ENCODE results near the gene MCF2L.

Gene MCF2L

DNA sequence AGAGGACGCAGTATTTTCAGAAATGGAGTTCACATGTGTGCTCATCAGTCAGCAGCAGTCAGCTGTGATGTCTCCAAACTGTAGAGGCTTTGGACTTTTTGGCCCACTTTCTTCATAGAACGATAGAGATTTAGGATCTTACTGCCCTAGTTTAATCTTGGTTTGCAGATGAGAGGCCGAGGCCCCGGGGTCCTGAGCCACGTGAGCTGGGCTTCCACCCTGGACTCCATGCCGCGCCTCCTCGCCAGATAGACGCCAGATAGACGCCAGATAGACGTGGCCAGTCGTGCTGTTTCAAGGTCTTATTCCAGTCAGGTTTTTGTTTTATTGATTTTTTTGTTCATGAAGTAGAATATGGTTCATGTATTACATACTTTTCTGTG lies 11.7 kb upstream of the MCF2L start:
- Histone ChIP-seq H4K20me1 (ENCODE audit: insufficient read depth, low read length) (no peaks in the 10 kb centered on the region), H3K4me2 (ENCODE audit: low read length) (no peak overlapping the region), H3K4me3 (ENCODE audit: low read length) (no peak overlapping the region), H3K36me3 (replicated peaks; ENCODE audit: low read depth, low read length) (no peaks in the 10 kb centered on the region), H3K27ac (ENCODE audit: low read length) (no peak overlapping the region), H3K9me3 (ENCODE audit: insufficient read depth, low read length) (no peaks in the 10 kb centered on the region), H3K4me1 (ENCODE audit: low read length) (no peaks in the 10 kb centered on the region), H3K27me3 (ENCODE audit: low read depth, low read length) (peaks cover 21% of the 10 kb centered on the region), H2AFZ (ENCODE audit: low read depth, low read length) (no peak overlapping the region), H3K9ac (ENCODE audit: low read length) (no peak overlapping the region), H3K79me2 (ENCODE audit: low read length) (no peaks in the 10 kb centered on the region)
- TF ChIP-seq, protein P1, sequence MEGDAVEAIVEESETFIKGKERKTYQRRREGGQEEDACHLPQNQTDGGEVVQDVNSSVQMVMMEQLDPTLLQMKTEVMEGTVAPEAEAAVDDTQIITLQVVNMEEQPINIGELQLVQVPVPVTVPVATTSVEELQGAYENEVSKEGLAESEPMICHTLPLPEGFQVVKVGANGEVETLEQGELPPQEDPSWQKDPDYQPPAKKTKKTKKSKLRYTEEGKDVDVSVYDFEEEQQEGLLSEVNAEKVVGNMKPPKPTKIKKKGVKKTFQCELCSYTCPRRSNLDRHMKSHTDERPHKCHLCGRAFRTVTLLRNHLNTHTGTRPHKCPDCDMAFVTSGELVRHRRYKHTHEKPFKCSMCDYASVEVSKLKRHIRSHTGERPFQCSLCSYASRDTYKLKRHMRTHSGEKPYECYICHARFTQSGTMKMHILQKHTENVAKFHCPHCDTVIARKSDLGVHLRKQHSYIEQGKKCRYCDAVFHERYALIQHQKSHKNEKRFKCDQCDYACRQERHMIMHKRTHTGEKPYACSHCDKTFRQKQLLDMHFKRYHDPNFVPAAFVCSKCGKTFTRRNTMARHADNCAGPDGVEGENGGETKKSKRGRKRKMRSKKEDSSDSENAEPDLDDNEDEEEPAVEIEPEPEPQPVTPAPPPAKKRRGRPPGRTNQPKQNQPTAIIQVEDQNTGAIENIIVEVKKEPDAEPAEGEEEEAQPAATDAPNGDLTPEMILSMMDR (IDR thresholded peaks at IDR 0.05; ENCODE audit: low read depth, low read length): no peak
- no peak for TF ChIP-seq EZH2phosphoT487 (IDR thresholded peaks at IDR 0.05; ENCODE audit: low read depth)

DNA sequence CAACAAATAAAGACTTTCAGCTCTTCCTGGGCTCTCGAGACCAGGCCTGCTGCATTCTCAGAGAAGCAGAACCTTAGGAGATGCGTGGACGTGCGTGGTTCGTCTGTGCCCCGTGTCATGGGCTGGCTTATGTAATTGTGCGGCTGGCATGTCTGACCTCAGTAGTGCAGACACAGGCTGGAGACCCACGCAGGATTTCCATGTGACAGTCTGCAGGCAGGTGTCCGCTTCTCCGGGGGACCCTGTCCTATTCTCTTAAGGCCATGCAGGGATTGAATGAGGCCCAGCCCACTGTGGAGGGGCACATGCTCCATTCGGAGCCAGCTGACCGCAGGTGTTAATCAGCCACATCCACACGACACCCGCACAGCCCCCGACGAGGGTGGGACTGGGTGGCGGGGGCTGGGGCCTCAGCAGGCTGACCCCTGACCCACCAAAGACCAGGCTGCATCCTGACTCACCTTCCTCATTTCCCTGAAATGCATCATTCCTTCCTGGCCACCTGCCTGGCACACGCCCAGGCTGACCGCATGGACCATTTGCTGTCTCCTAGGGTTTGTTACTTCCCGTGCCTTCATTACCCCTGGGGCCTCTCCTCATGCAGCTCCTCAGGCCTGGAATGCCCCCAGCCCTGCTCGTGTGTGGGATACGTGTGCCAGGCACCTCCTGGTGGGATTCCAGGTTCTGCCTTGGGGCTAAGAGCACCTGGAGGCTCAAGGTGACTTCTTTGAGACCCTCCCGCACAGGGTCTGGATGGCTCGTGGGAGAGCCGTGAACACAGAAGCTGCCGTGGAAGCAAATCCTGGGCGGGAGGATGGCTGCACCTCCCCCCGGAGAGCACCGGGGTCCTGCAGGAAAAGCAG lies 10.7 kb upstream of the MCF2L start:
- H2AFZ ChIP-seq (ENCODE audit: low read depth, low read length): no peak overlapping the region
- H3K27me3 ChIP-seq (ENCODE audit: low read depth, low read length): peaks cover 14% of the 10 kb centered on the region
- H3K9ac ChIP-seq (ENCODE audit: low read length): no peak overlapping the region
- no peaks in the 10 kb centered on the region for H3K36me3 ChIP-seq (replicated peaks; ENCODE audit: low read depth, low read length)
- no peaks in the 10 kb centered on the region for H3K9me3 ChIP-seq (ENCODE audit: insufficient read depth, low read length)
- TF ChIP-seq, protein P1 (IDR thresholded peaks at IDR 0.05; ENCODE audit: low read depth, low read length): no peak
- no peak for TF ChIP-seq EZH2phosphoT487 (IDR thresholded peaks at IDR 0.05; ENCODE audit: low read depth)
- no peaks in the 10 kb centered on the region for H4K20me1 ChIP-seq (ENCODE audit: insufficient read depth, low read length)
- no peak overlapping the region for H3K4me3 ChIP-seq (ENCODE audit: low read length)
- H3K79me2 ChIP-seq (ENCODE audit: low read length): no peaks in the 10 kb centered on the region
- no peak overlapping the region for H3K27ac ChIP-seq (ENCODE audit: low read length)
- no peaks in the 10 kb centered on the region for H3K4me1 ChIP-seq (ENCODE audit: low read length)
- H3K4me2 ChIP-seq (ENCODE audit: low read length): no peak overlapping the region

- H4K20me1 ChIP-seq (ENCODE audit: insufficient read depth, low read length): no peaks in the 10 kb centered on the region
- H3K27ac ChIP-seq (ENCODE audit: low read length): no peak overlapping the region
- H3K4me3 ChIP-seq (ENCODE audit: low read length): no peak overlapping the region
- no peak for TF ChIP-seq EZH2phosphoT487 (IDR thresholded peaks at IDR 0.05; ENCODE audit: low read depth)
- TF ChIP-seq, protein P1 (IDR thresholded peaks at IDR 0.05; ENCODE audit: low read depth, low read length): no peak
- peaks cover 12% of the 10 kb centered on the region for H3K27me3 ChIP-seq (ENCODE audit: low read depth, low read length)
- H3K36me3 ChIP-seq (replicated peaks; ENCODE audit: low read depth, low read length): no peaks in the 10 kb centered on the region
- no peaks in the 10 kb centered on the region for H3K9me3 ChIP-seq (ENCODE audit: insufficient read depth, low read length)
- no peak overlapping the region for H3K9ac ChIP-seq (ENCODE audit: low read length)
- no peak overlapping the region for H2AFZ ChIP-seq (ENCODE audit: low read depth, low read length)
- no peaks in the 10 kb centered on the region for H3K4me1 ChIP-seq (ENCODE audit: low read length)
- no peaks in the 10 kb centered on the region for H3K79me2 ChIP-seq (ENCODE audit: low read length)
- no peak overlapping the region for H3K4me2 ChIP-seq (ENCODE audit: low read length)
Observed at GRCh38 chr13:112959206-112959605, 9.8 kb upstream of the MCF2L start.

- no peak overlapping the region for H3K27ac ChIP-seq (ENCODE audit: low read length)
- no peak overlapping the region for H3K4me3 ChIP-seq (ENCODE audit: low read length)
- H3K79me2 ChIP-seq (ENCODE audit: low read length): no peaks in the 10 kb centered on the region
- H3K36me3 ChIP-seq (replicated peaks; ENCODE audit: low read depth, low read length): no peaks in the 10 kb centered on the region
- no peak overlapping the region for H2AFZ ChIP-seq (ENCODE audit: low read depth, low read length)
- H3K4me1 ChIP-seq (ENCODE audit: low read length): no peaks in the 10 kb centered on the region
- no peak overlapping the region for H3K4me2 ChIP-seq (ENCODE audit: low read length)
- no peak overlapping the region for H3K9ac ChIP-seq (ENCODE audit: low read length)
- no peaks in the 10 kb centered on the region for H4K20me1 ChIP-seq (ENCODE audit: insufficient read depth, low read length)
- H3K27me3 ChIP-seq (ENCODE audit: low read depth, low read length): peaks cover 5% of the 10 kb centered on the region
- no peaks in the 10 kb centered on the region for H3K9me3 ChIP-seq (ENCODE audit: insufficient read depth, low read length)
- no peak for TF ChIP-seq EZH2phosphoT487 (IDR thresholded peaks at IDR 0.05; ENCODE audit: low read depth)
- TF ChIP-seq, protein P1 (IDR thresholded peaks at IDR 0.05; ENCODE audit: low read depth, low read length): no peak
Observed at GRCh38 chr13:112959701-112960542, 9.1 kb upstream of the MCF2L start.

Measured in OCI-LY3 (cell line).